Mesenchymal stem cell (in vitro differentiated cells and primary cell): ENCODE measurements around the gene DPEP2NB.
A peak's percentile ranks its signal among the peaks of the same experiment; 100 is the strongest.

Experiments
- DNase-seq: peaks from one replicate; pipeline ENCODE4 v3.0.0-alpha.2; 2013
- H2AFZ ChIP-seq: one replicate; pipeline ENCODE4 v1.6.1; 2013; ENCODE audit warnings: low read depth, mild to moderate bottlenecking, control low read depth, inconsistent platforms, low read length, moderate library complexity
- H2AK5ac ChIP-seq: 2 replicates; pipeline ENCODE4 v1.6.1; 2013; ENCODE audit warnings: low read length, moderate library complexity, mild to moderate bottlenecking, inconsistent platforms; ENCODE audit not compliant: severe bottlenecking
- H2BK120ac ChIP-seq: one replicate; pipeline ENCODE4 v1.6.1; 2013; ENCODE audit warnings: low read depth, mild to moderate bottlenecking, inconsistent platforms, low read length, moderate library complexity
- H2BK12ac ChIP-seq, 2 experiments: one replicate each; pipeline ENCODE4 v1.6.1; 2013; ENCODE audit warnings: inconsistent platforms in 2 of 2, low read length in 2 of 2, mild to moderate bottlenecking in 2 of 2, moderate library complexity in 2 of 2, control low read depth in 1 of 2
- H2BK15ac ChIP-seq: one replicate; pipeline ENCODE4 v1.6.1; 2013; ENCODE audit warnings: mild to moderate bottlenecking, low read depth, inconsistent platforms; ENCODE audit not compliant: poor library complexity, severe bottlenecking
- H2BK5ac ChIP-seq: 2 replicates; pipeline ENCODE4 v1.6.1; 2013; ENCODE audit warnings: low read depth, mild to moderate bottlenecking, low read length, control low read depth, inconsistent platforms; ENCODE audit not compliant: poor library complexity, severe bottlenecking
- H3K14ac ChIP-seq, 2 experiments: one replicate each; pipeline ENCODE4 v1.6.1; 2013; ENCODE audit warnings: inconsistent platforms in 2 of 2, low read length in 2 of 2, control low read depth in 1 of 2, mild to moderate bottlenecking in 1 of 2, moderate library complexity in 1 of 2
- H3K18ac ChIP-seq, 2 experiments: one replicate each; pipeline ENCODE4 v1.6.1; 2013; ENCODE audit warnings: inconsistent platforms in 2 of 2, low read length in 2 of 2, control low read depth in 1 of 2, low read depth in 1 of 2, mild to moderate bottlenecking in 1 of 2
- H3K23ac ChIP-seq, 2 experiments: one replicate each; pipeline ENCODE4 v1.6.1; 2013; ENCODE audit warnings: inconsistent platforms in 2 of 2, low read length in 2 of 2, mild to moderate bottlenecking in 2 of 2, moderate library complexity in 2 of 2, control low read depth in 1 of 2
- H3K27ac ChIP-seq: 2 replicates; pipeline ENCODE4 v1.5.1; 2013; ENCODE audit warnings: mild to moderate bottlenecking, moderate library complexity, low read length, control low read depth, inconsistent platforms; ENCODE audit not compliant: poor library complexity, severe bottlenecking
- H3K27me3 ChIP-seq, 2 experiments: 2 replicates each; pipeline versions ENCODE4 v1.6.1 to v1.7.0; 2013; ENCODE audit warnings: low read length in 2 of 2, mild to moderate bottlenecking in 2 of 2, moderate library complexity in 2 of 2, control low read depth in 1 of 2, inconsistent platforms in 1 of 2; ENCODE audit not compliant: control insufficient read depth in 1 of 2, insufficient read depth in 1 of 2
- H3K36me3 ChIP-seq, 2 experiments: 2 replicates each; pipeline versions ENCODE4 v1.6.1 to v1.7.0; 2013; ENCODE audit warnings: low read length in 2 of 2, control low read depth in 1 of 2, inconsistent platforms in 1 of 2, low read depth in 1 of 2, mild to moderate bottlenecking in 1 of 2; ENCODE audit not compliant: insufficient read depth in 2 of 2, control insufficient read depth in 1 of 2
- H3K4ac ChIP-seq, 2 experiments: one replicate each; pipeline ENCODE4 v1.6.1; 2013; ENCODE audit warnings: inconsistent platforms in 2 of 2, low read length in 2 of 2, mild to moderate bottlenecking in 2 of 2, moderate library complexity in 2 of 2, control low read depth in 1 of 2, low read depth in 1 of 2
- H3K4me1 ChIP-seq: 2 replicates; pipeline ENCODE4 v1.6.1; 2013; ENCODE audit warnings: low read depth, low read length, control low read depth; ENCODE audit not compliant: control insufficient read depth, insufficient read depth
- H3K4me2 ChIP-seq: 2 replicates; pipeline ENCODE4 v1.6.1; 2013; ENCODE audit warnings: low read length, mild to moderate bottlenecking, inconsistent platforms; ENCODE audit not compliant: poor library complexity, severe bottlenecking
- H3K4me3 ChIP-seq, 2 experiments: 2 replicates each; pipeline versions ENCODE4 v1.5.1 to v1.7.0; 2013; ENCODE audit warnings: low read length in 2 of 2, mild to moderate bottlenecking in 2 of 2, control low read depth in 1 of 2, low read depth in 1 of 2; ENCODE audit not compliant: insufficient read depth in 1 of 2
- H3K79me1 ChIP-seq: replicated peaks from 2 replicates; pipeline ENCODE4 v1.6.1; 2013; ENCODE audit warnings: mild to moderate bottlenecking, control low read depth, low read length, inconsistent platforms; ENCODE audit not compliant: poor library complexity, severe bottlenecking
- H3K9ac ChIP-seq: 2 replicates; pipeline ENCODE4 v1.7.0; 2013; ENCODE audit warnings: mild to moderate bottlenecking, low read length, moderate library complexity
- H3K9me3 ChIP-seq: 2 replicates; pipeline ENCODE4 v1.7.0; 2013; ENCODE audit warnings: mild to moderate bottlenecking, low read length; ENCODE audit not compliant: control insufficient read depth
- H4K8ac ChIP-seq: one replicate; pipeline ENCODE4 v1.6.1; 2013; ENCODE audit warnings: inconsistent platforms, mild to moderate bottlenecking, low read length, moderate library complexity
- H4K91ac ChIP-seq: one replicate; pipeline ENCODE4 v1.6.1; 2013; ENCODE audit warnings: mild to moderate bottlenecking, low read length, inconsistent platforms
- WGBS: methylation state at CpG from one replicate; pipeline ENCODE4 v1.1.7; 2013; ENCODE audit warnings: mixed read lengths; 5-methylcytosine and 5-hydroxymethylcytosine counted together

Gene DPEP2NB

GRCh38 chr16:67990018-67990386 is 25.7 kb downstream of the DPEP2NB start:
- Histone ChIP-seq H2AK5ac (no peak overlapping the region), H3K4ac (no peak overlapping the region), H4K8ac (no peak overlapping the region), H2BK12ac (no peak overlapping the region), H2BK120ac (no peak overlapping the region), H3K27me3 (peaks cover 0 to 16% of the 10 kb centered on the region in 2 experiments), H3K4me2 (no peak overlapping the region), H3K27ac (no peak overlapping the region), H4K91ac (no peak overlapping the region), H2BK5ac (no peak overlapping the region), H3K4me1 (peaks cover 7% of the 10 kb centered on the region), H3K9ac (no peak overlapping the region), H3K9me3 (no peaks in the 10 kb centered on the region), H3K79me1 (no peaks in the 10 kb centered on the region), H3K23ac (no peak overlapping the region), H2BK15ac (no peak overlapping the region), H3K4me3 (no peak overlapping the region), H3K14ac (no peak overlapping the region), H2AFZ (no peak overlapping the region), H3K18ac (no peak overlapping the region), H3K36me3 (no peaks in the 10 kb centered on the region)
- DNase-seq: no peak
- 82% methylated on average over 6 of the region's 6 CpGs for WGBS

GRCh38 chr16:67989322-67990017 is 26.2 kb downstream of the DPEP2NB start:
- Histone ChIP-seq H2AFZ (no peak overlapping the region), H3K36me3 (no peaks in the 10 kb centered on the region), H3K23ac (no peak overlapping the region), H3K4me1 (peaks cover 9% of the 10 kb centered on the region), H3K14ac (no peak overlapping the region), H3K4me2 (no peak overlapping the region), H2AK5ac (no peak overlapping the region), H4K8ac (no peak overlapping the region), H3K4me3 (no peak overlapping the region), H3K27me3 (peaks cover 0 to 16% of the 10 kb centered on the region in 2 experiments), H3K79me1 (no peaks in the 10 kb centered on the region), H3K9ac (no peak overlapping the region), H3K9me3 (no peaks in the 10 kb centered on the region), H2BK15ac (no peak overlapping the region), H2BK120ac (no peak overlapping the region), H2BK5ac (no peak overlapping the region), H3K4ac (no peak overlapping the region), H2BK12ac (no peak overlapping the region), H3K27ac (no peak overlapping the region), H3K18ac (no peak overlapping the region), H4K91ac (no peak overlapping the region)
- DNase-seq: no peak
- 85% methylated on average over 8 of the region's 8 CpGs for WGBS

- H3K9ac ChIP-seq: no peak overlapping the region
- no peak overlapping the region for H3K4me2 ChIP-seq
- no peak overlapping the region for H3K4ac ChIP-seq
- H3K9me3 ChIP-seq: no peaks in the 10 kb centered on the region
- peaks cover 9% of the 10 kb centered on the region for H3K4me1 ChIP-seq
- H4K8ac ChIP-seq: no peak overlapping the region
- H3K4me3 ChIP-seq: no peak overlapping the region
- H3K36me3 ChIP-seq: no peaks in the 10 kb centered on the region
- no peak overlapping the region for H3K14ac ChIP-seq
- H2BK12ac ChIP-seq: no peak overlapping the region
- H2AK5ac ChIP-seq: no peak overlapping the region
- 81% methylated on average over 3 of the region's 3 CpGs for WGBS
- DNase-seq: no peak
- H2BK5ac ChIP-seq: no peak overlapping the region
- no peak overlapping the region for H3K18ac ChIP-seq
- no peak overlapping the region for H2BK15ac ChIP-seq
- H3K27me3 ChIP-seq: peaks cover 0 to 16% of the 10 kb centered on the region in 2 experiments
- H2AFZ ChIP-seq: no peak overlapping the region
- no peak overlapping the region for H3K27ac ChIP-seq
- no peak overlapping the region for H2BK120ac ChIP-seq
- H3K79me1 ChIP-seq: no peaks in the 10 kb centered on the region
- no peak overlapping the region for H3K23ac ChIP-seq
- no peak overlapping the region for H4K91ac ChIP-seq
Observed at GRCh38 chr16:67988675-67989074, 27.0 kb downstream of the DPEP2NB start.

- 79% methylated on average over 11 of the region's 11 CpGs for WGBS
- H3K4me1 ChIP-seq: peaks cover 1% of the 10 kb centered on the region
- no peak overlapping the region for H3K4ac ChIP-seq
Observed at GRCh38 chr16:67987460-67988160, 28.1 kb downstream of the DPEP2NB start.

More at GRCh38 chr16:67987460-67988160, 28.1 kb downstream of the DPEP2NB start:
- H3K27me3 ChIP-seq: peaks cover 0 to 16% of the 10 kb centered on the region in 2 experiments
- H3K4me2 ChIP-seq: no peak overlapping the region
- H3K18ac ChIP-seq: no peak overlapping the region
- no peak overlapping the region for H2BK15ac ChIP-seq
- H2AK5ac ChIP-seq: no peak overlapping the region
- no peak overlapping the region for H4K8ac ChIP-seq
- H2BK5ac ChIP-seq: no peak overlapping the region
- no peak overlapping the region for H4K91ac ChIP-seq
- H2AFZ ChIP-seq: no peak overlapping the region
- H3K36me3 ChIP-seq: no peaks in the 10 kb centered on the region
- H2BK120ac ChIP-seq: no peak overlapping the region
- no peak overlapping the region for H3K9ac ChIP-seq
- DNase-seq: peak; percentile 51
- H3K23ac ChIP-seq: no peak overlapping the region
- H3K14ac ChIP-seq: no peak overlapping the region
- H3K27ac ChIP-seq: no peak overlapping the region
- H2BK12ac ChIP-seq: no peak overlapping the region
- H3K4me3 ChIP-seq: no peak overlapping the region
- no peaks in the 10 kb centered on the region for H3K79me1 ChIP-seq
- H3K9me3 ChIP-seq: no peaks in the 10 kb centered on the region
